HepG2 (cell line): ENCODE measurements around the gene PRKG1. TPM values are rescaled to one million over a fixed set of nuclear protein-coding genes. Genes with fewer than 3 reads are reported as not detected.

Experiments
- ATAC-seq: fragments of 200-7000 bp; cut with Tn5 transposase; 3 replicates; pipeline ENCODE4 v1.9.1; 2020; ENCODE audit warnings: mild to moderate bottlenecking, moderate library complexity
- BruUV-seq: library from RNA; stranded (reverse); fragments of 400-500 nt; replicated peaks from 2 replicates; lab custom pipeline; 2021; lab: Mats Ljungman, UMichigan
- CTCF ChIA-PET: fragments of 300-600 bp; formaldehyde crosslinking; extraction: SDS; loops from one replicate; lab custom pipeline; 2021; ENCODE audit warnings: low total read pairs, inconsistent platforms, low intra/inter-chr PET ratio; lab: Yijun Ruan, JAX
- POLR2A ChIA-PET: fragments of 350-600 bp; sonication (Branson Sonifier 250); formaldehyde crosslinking; loops from one replicate; lab custom pipeline; 2020; ENCODE audit warnings: antibody characterized with exemption, inconsistent platforms; lab: Yijun Ruan, JAX
- DNase-seq: peaks from one replicate; pipeline ENCODE4 v3.0.0-alpha.2; 2015; ENCODE audit warnings: low spot score
- FAIRE-seq: peaks from 3 replicates; lab custom pipeline; 2011; peaks lifted over from hg19 to GRCh38; lab: Jason Lieb, UNC
- H2AFZ ChIP-seq: one replicate; pipeline ENCODE4 v1.6.1; 2011; ENCODE audit warnings: low read length, inconsistent platforms
- H3K27ac ChIP-seq: fragments of 300-600 bp; 3 replicates; pipeline ENCODE4 v1.8.0; 2011; ENCODE audit warnings: mixed run types, mild to moderate bottlenecking, mixed read lengths, low read length, inconsistent platforms; ENCODE audit not compliant: insufficient read depth; ENCODE audit errors: extremely low read length
- H3K27me3 ChIP-seq, 2 experiments: fragments of 200-600 bp in 1 of 2; 2 replicates in 1 of 2; 3 replicates in 1 of 2; pipeline versions ENCODE4 v1.6.0 to v1.8.0; 2011; ENCODE audit warnings: low read length in 2 of 2, mild to moderate bottlenecking in 2 of 2, moderate library complexity in 2 of 2, inconsistent platforms in 1 of 2; ENCODE audit not compliant: insufficient read depth in 2 of 2, control insufficient read depth in 1 of 2
- H3K36me3 ChIP-seq, 2 experiments: fragments of 200-600 bp in 1 of 2; replicated peaks in 1 of 2; 2 replicates in 1 of 2; 3 replicates in 1 of 2; pipeline versions ENCODE4 v1.5.1 to v1.8.0; 2011; ENCODE audit warnings: low read length in 2 of 2, inconsistent platforms in 1 of 2; ENCODE audit not compliant: insufficient read depth in 2 of 2, control insufficient read depth in 1 of 2
- H3K4me1 ChIP-seq: 2 replicates; pipeline ENCODE4 v1.5.1; 2012; ENCODE audit warnings: low read length, inconsistent platforms; ENCODE audit not compliant: insufficient read depth
- H3K4me2 ChIP-seq: 2 replicates; pipeline ENCODE4 v1.6.0; 2011; ENCODE audit warnings: low read depth, low read length, inconsistent platforms
- H3K4me3 ChIP-seq, 3 experiments: fragments of 200-600 bp in 1 of 3; sonication (generic), shearing (Covaris generic) in 1 of 3; replicated peaks in 1 of 3; 2 replicates each; pipeline ENCODE4 v1.5.1; 2011 to 2016; ENCODE audit warnings: low read length in 3 of 3, inconsistent platforms in 2 of 3, low read depth in 2 of 3, mild to moderate bottlenecking in 2 of 3, control low read depth in 1 of 3, mixed read lengths in 1 of 3; ENCODE audit not compliant: insufficient read depth in 1 of 3
- H3K79me2 ChIP-seq: one replicate; pipeline ENCODE4 v1.6.1; 2011; ENCODE audit warnings: low read length, inconsistent platforms; ENCODE audit not compliant: insufficient read depth
- H3K9ac ChIP-seq: 2 replicates; pipeline ENCODE4 v1.6.0; 2011; ENCODE audit warnings: mild to moderate bottlenecking, low read depth, low read length, inconsistent platforms; ENCODE audit not compliant: insufficient read depth
- H3K9me3 ChIP-seq: 2 replicates; pipeline ENCODE4 v1.5.1; 2012; ENCODE audit warnings: mild to moderate bottlenecking, low read length
- H4K20me1 ChIP-seq: 2 replicates; pipeline ENCODE4 v1.6.0; 2011; ENCODE audit warnings: inconsistent platforms, mild to moderate bottlenecking, low read length, moderate library complexity; ENCODE audit not compliant: insufficient read depth
- THAP11 ChIP-seq: IDR thresholded peaks from 2 replicates; pipeline ENCODE4 v1.6.1; 2016; ENCODE audit warnings: missing biosample characterization, missing genetic modification reagents
- ZNF572 ChIP-seq: sonication (generic); formaldehyde crosslinking; IDR thresholded peaks from 2 replicates; pipeline ENCODE4 v1.5.1; 2020; ENCODE audit warnings: mild to moderate bottlenecking, missing genetic modification reagents
- ZNF597 ChIP-seq: sonication (generic); formaldehyde crosslinking; IDR thresholded peaks from 2 replicates; pipeline ENCODE4 v1.5.0; 2020; ENCODE audit warnings: missing genetic modification reagents
- ZNF883 ChIP-seq: sonication (generic); formaldehyde crosslinking; IDR thresholded peaks from 2 replicates; pipeline ENCODE4 v1.5.1; 2020; ENCODE audit warnings: mild to moderate bottlenecking, missing genetic modification reagents; ENCODE audit errors: not compliant biosample characterization
- WGBS: methylation state at CpG from one replicate; pipeline ENCODE4 v1.1.6; 2017; ENCODE audit warnings: low lambda C conversion rate; 5-methylcytosine and 5-hydroxymethylcytosine counted together
- in situ Hi-C: cut with HindIII; loops from 2 replicates; pipeline ENCODE4 v1.10.0; 2017; ENCODE audit warnings: low pct_unique_long_range_greater_than_20kb; ENCODE audit not compliant: extremely low pct_ligation_motif_present
- intact Hi-C: fragments of 100-400 bp; cut with micrococcal nuclease; formaldehyde crosslinking; loops from one replicate; pipeline ENCODE4 v1.10.0; 2022; ENCODE audit not compliant: unreplicated experiment
- polyA plus RNA-seq, 8 experiments: library from polyadenylated mRNA; depleted of rRNA in 3 of 8; stranded (reverse) in 7 of 8; unstranded in 1 of 8; fragments of >200 nt; fragmentation: Illumina TruSeq in 4 of 8; extraction: Trizol in 4 of 8; gene quantifications; 2 replicates each; pipeline versions ENCODE4 v1.2.1 to v1.2.3, GENCODE V29; 2011 to 2016; ENCODE audit warnings: low read depth in 4 of 8, missing spikeins in 1 of 8, mixed read lengths in 1 of 8; ENCODE audit not compliant: insufficient read depth in 1 of 8
- total RNA-seq, 5 experiments: library from RNA; depleted of rRNA; stranded (reverse); fragments of >200 nt; fragmentation: Illumina TruSeq; extraction: Trizol; gene quantifications; 2 replicates each; pipeline ENCODE4 v1.2.3, GENCODE V29; 2016; ENCODE audit warnings: low read depth in 1 of 5
- TF ChIP-seq, protein P1 (sequence below): sonication (generic); formaldehyde crosslinking; IDR thresholded peaks from 2 replicates; pipeline ENCODE4 v1.4.0; 2020; ENCODE audit warnings: mild to moderate bottlenecking, missing genetic modification reagents
- TF ChIP-seq, protein P2 (sequence below): sonication (generic); formaldehyde crosslinking; IDR thresholded peaks from 2 replicates; pipeline ENCODE4 v1.5.0; 2020; ENCODE audit warnings: mild to moderate bottlenecking, low read depth, missing genetic modification reagents, borderline replicate concordance

PRKG1 gene
- total and polyA plus RNA-seq, 2 of the 13 experiments (the other 11 are each of a cell fraction or from before 2014, with no cell fraction given) = 0.01 TPM; not detected in 1

GRCh38 chr10:51436805-51437204, 362.5 kb downstream of the PRKG1 start:
- ATAC-seq (no peak), FAIRE-seq (no peak), DNase-seq (no peak)
- no peaks in the 10 kb centered on the region for H3K9me3 ChIP-seq
- no peaks in the 10 kb centered on the region for H3K79me2 ChIP-seq
- intact Hi-C loops (no loop called here), in situ Hi-C loops (no loop called here)
- no peaks in the 10 kb centered on the region for H3K36me3 ChIP-seq
- WGBS = 35% methylated on average over 4 of the region's 4 CpGs
- no peaks in the 10 kb centered on the region for H4K20me1 ChIP-seq
- H3K27ac ChIP-seq = no peak overlapping the region
- no peaks in the 10 kb centered on the region for H3K27me3 ChIP-seq
- no peak overlapping the region for H3K4me3 ChIP-seq
- POLR2A ChIA-PET = no interaction called here
- no TSS peak for BruUV-seq
- no peak overlapping the region for H3K4me2 ChIP-seq
- no peaks in the 10 kb centered on the region for H3K4me1 ChIP-seq
- no peak overlapping the region for H3K9ac ChIP-seq
- no peak for TF ChIP-seq ZNF597
- no peak for TF ChIP-seq ZNF572 (CRISPR knock-in tag)
- TF ChIP-seq, protein P1, sequence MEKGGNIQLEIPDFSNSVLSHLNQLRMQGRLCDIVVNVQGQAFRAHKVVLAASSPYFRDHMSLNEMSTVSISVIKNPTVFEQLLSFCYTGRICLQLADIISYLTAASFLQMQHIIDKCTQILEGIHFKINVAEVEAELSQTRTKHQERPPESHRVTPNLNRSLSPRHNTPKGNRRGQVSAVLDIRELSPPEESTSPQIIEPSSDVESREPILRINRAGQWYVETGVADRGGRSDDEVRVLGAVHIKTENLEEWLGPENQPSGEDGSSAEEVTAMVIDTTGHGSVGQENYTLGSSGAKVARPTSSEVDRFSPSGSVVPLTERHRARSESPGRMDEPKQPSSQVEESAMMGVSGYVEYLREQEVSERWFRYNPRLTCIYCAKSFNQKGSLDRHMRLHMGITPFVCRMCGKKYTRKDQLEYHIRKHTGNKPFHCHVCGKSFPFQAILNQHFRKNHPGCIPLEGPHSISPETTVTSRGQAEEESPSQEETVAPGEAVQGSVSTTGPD = no peak
- TF ChIP-seq, protein P2, sequence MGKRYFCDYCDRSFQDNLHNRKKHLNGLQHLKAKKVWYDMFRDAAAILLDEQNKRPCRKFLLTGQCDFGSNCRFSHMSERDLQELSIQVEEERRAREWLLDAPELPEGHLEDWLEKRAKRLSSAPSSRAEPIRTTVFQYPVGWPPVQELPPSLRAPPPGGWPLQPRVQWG (CRISPR knock-in tag) = no peak
- TF ChIP-seq THAP11 (CRISPR knock-in tag) = no peak
- no peak for TF ChIP-seq ZNF883 (CRISPR knock-in tag)
- TF ChIP-seq, all 625 proteins: peak for 0
- H2AFZ ChIP-seq = no peak overlapping the region
- CTCF ChIA-PET = no interaction called here
